ENCODE data around the gene DGCR2.
"Not testable (repeated sequence)": the region's sequence is repeated elsewhere in the genome, so short reads cannot be mapped to it uniquely, and the experiment has no call there.

DGCR2 gene

GRCh38 chr22:19042285-19043120 is 79.7 kb downstream of the DGCR2 start:
- no peak for DNase-seq (ENCODE audit: low read depth in 3 of 3)

GRCh38 chr22:19041704-19042074 is 80.5 kb downstream of the DGCR2 start:
- no peak for DNase-seq (ENCODE audit: low read depth in 3 of 3)

GRCh38 chr22:19040888-19041703 is 81.1 kb downstream of the DGCR2 start:
- no peak for DNase-seq (ENCODE audit: low read depth in 3 of 3)

- no peak for DNase-seq (ENCODE audit: low read depth in 3 of 3)
Observed at GRCh38 chr22:19040391-19040861, 81.8 kb downstream of the DGCR2 start.

GRCh38 chr22:19039796-19040280 is 82.4 kb downstream of the DGCR2 start:
- DNase-seq (ENCODE audit: low read depth in 3 of 3): no peak

GRCh38 chr22:19039448-19039780 is 82.8 kb downstream of the DGCR2 start:
- no peak for DNase-seq (ENCODE audit: low read depth in 3 of 3)

GRCh38 chr22:19038728-19039447 is 83.3 kb downstream of the DGCR2 start:
- no peak for DNase-seq (ENCODE audit: low read depth in 3 of 3)

GRCh38 chr22:19038164-19038546 is 84.1 kb downstream of the DGCR2 start:
- no peak for DNase-seq (ENCODE audit: low read depth in 3 of 3)

GRCh38 chr22:19037282-19038163 is 84.7 kb downstream of the DGCR2 start:
- DNase-seq (ENCODE audit: low read depth in 3 of 3): no peak

GRCh38 chr22:19036523-19037273 is 85.5 kb downstream of the DGCR2 start:
- no peak for DNase-seq (ENCODE audit: low read depth in 3 of 3)

GRCh38 chr22:19036229-19036522 is 86.0 kb downstream of the DGCR2 start:
- no peak for DNase-seq (ENCODE audit: low read depth in 3 of 3)

GRCh38 chr22:19035474-19036228 is 86.6 kb downstream of the DGCR2 start:
- DNase-seq (ENCODE audit: low read depth in 3 of 3): no peak

- not testable (repeated sequence) for DNase-seq (ENCODE audit: low read depth in 3 of 3)
Observed at GRCh38 chr22:19035126-19035473, 87.1 kb downstream of the DGCR2 start.

- DNase-seq (ENCODE audit: low read depth in 3 of 3): not testable (repeated sequence)
Observed at GRCh38 chr22:19034724-19035120, 87.5 kb downstream of the DGCR2 start.

GRCh38 chr22:19034031-19034723 is 88.0 kb downstream of the DGCR2 start:
- not testable (repeated sequence) for DNase-seq (ENCODE audit: low read depth in 3 of 3)

- DNase-seq (ENCODE audit: low read depth in 3 of 3): not testable (repeated sequence)
Observed at GRCh38 chr22:19033568-19033905, 88.7 kb downstream of the DGCR2 start.

GRCh38 chr22:19032898-19033567 is 89.2 kb downstream of the DGCR2 start:
- not testable (repeated sequence) for DNase-seq (ENCODE audit: low read depth in 3 of 3)

- not testable (repeated sequence) for DNase-seq (ENCODE audit: low read depth in 3 of 3)
Observed at GRCh38 chr22:19032156-19032785, 89.9 kb downstream of the DGCR2 start.

Measured in stimulated activated CD4-positive, alpha-beta T cell treated with anti-CD3 and anti-CD28 coated beads, TNF-alpha, amount 100 ng/mL, for 24 hours (primary cell).